WI38 (cell line): Measurements from ENCODE around the gene AHCTF1.
"Not testable (repeated sequence)": the region's sequence is repeated elsewhere in the genome, so short reads cannot be mapped to it uniquely, and the experiment has no call there.

Experiments used
- H3K4me3 ChIP-seq: 2 replicates; pipeline ENCODE4 v1.5.1; 2011; ENCODE audit warnings: low read depth, mild to moderate bottlenecking, control low read depth, low read length
- TF ChIP-seq, protein P1 (sequence below): IDR thresholded peaks from 2 replicates; pipeline ENCODE4 v1.5.1; 2012; ENCODE audit warnings: low read depth, mild to moderate bottlenecking, control low read depth, low read length

Gene AHCTF1

DNA sequence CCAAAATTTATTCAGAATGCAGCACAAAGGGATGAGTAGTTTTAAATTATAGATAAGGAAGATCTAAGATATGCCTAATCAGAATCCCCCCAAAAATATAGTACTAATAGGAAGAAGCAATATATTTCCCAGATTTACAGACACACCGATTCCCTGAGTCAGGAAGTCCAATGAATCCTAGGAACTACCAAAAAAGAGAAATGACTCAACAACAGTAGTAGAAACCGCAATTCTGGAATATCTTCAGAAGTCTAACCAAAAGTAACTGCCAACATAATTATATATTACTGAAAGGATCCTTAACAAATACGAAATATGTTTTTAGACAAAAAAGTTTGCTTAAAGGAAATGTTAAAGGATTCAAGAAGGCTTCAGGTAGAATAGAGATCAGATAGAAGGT, 10.3 kb downstream of the AHCTF1 start:
- TF ChIP-seq, protein P1, sequence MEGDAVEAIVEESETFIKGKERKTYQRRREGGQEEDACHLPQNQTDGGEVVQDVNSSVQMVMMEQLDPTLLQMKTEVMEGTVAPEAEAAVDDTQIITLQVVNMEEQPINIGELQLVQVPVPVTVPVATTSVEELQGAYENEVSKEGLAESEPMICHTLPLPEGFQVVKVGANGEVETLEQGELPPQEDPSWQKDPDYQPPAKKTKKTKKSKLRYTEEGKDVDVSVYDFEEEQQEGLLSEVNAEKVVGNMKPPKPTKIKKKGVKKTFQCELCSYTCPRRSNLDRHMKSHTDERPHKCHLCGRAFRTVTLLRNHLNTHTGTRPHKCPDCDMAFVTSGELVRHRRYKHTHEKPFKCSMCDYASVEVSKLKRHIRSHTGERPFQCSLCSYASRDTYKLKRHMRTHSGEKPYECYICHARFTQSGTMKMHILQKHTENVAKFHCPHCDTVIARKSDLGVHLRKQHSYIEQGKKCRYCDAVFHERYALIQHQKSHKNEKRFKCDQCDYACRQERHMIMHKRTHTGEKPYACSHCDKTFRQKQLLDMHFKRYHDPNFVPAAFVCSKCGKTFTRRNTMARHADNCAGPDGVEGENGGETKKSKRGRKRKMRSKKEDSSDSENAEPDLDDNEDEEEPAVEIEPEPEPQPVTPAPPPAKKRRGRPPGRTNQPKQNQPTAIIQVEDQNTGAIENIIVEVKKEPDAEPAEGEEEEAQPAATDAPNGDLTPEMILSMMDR, result no peak
- no peak overlapping the region for H3K4me3 ChIP-seq

DNA sequence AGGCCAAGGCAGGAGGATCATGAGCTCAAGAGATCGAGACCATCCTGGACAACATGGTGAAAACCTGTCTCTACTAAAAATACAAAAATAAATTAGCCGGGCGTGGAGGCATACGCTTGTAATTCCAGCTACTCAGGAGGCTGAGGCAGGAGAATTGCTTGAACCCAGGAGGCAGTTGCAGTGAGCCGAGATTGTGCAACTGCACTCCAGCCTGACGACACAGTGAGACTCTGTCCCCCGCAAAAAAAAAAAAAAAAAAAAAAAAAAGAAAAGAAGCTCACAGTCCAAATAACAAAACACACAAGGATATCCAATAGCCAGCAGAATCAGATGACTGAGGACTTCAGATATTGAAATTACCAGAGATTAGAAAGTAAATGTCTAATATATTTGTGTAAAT, 11.8 kb downstream of the AHCTF1 start:
- TF ChIP-seq, protein P1, result no peak
- no peak overlapping the region for H3K4me3 ChIP-seq

DNA sequence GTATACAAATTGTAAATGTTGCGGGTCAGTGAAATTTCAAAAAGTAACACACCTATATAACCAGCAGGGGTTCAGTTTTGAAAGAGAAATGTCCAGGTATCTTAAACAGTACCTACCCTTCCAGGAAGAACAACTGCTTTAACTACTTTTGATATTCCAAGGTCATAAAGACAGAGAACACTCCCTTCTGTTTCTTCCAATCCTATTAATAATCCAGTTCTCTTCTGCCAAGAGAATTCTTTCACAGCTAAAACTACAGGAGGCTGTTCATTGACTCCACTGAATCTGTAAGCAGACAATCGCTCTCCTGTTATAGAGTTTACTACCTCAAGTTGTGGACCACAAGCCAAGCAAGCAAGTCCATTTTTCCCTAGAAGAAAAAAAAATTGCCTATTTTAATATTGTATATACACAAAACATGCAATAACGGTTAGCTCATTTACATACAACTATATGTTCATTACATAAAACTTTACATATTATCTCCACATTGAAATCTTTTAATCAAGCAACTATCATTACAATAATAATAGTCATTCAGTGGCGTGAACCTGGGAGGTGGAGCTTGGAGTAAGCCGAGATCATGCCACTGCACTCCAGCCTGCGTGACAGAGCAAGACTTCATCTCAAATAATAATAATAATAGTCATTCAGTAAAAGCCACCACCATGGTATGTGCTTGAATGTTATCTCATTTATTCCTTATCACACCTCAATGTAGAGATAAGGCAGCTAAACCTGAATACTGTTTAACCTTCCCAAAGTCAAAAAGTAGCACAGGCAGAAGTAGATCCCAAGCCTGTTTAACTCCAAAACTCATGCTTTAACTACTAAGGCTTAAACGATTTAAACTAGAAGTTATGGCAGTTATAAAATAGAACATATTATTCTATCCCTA, 15.5 kb downstream of the AHCTF1 start:
- H3K4me3 ChIP-seq, result not testable (repeated sequence)

DNA sequence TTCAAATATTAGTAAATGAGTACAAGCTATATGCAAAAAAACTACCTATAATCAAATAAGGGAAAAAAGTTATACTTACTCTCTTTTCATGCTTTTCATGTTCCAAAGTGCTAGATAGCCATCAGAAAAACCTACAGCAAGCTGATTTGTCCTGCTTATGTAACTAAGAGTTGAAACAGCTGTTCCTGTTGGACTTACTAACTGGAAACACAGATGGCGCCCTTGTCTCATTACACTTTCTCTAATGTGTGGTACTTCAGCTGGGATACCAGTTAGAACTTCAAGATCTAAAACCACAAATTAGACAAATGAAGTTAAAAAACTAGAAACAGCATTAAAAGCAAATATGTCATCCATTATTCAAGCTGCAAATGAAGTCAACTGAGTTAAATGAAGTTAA, 24.3 kb downstream of the AHCTF1 start:
- H3K4me3 ChIP-seq, result no peak overlapping the region
- TF ChIP-seq, protein P1, result no peak

DNA sequence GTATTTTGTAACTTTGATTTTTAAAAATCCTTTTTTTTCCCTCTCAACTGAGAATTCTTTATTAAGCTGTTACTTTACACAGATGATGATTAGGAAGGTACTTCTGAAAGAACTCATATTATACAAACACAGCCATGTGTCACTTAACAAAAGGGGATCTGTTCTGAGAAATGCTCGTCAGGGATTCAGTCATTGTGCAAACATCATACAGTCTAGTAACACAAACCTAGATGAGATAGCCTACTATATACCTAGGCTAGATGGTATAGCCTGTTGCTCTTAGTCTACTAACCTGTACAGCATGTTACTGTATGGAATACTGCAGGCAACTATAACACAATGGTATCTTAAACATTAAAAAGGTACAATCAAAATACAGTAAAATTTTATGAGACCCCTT, 24.9 kb downstream of the AHCTF1 start:
- TF ChIP-seq, protein P1, result no peak
- H3K4me3 ChIP-seq, result no peak overlapping the region

DNA sequence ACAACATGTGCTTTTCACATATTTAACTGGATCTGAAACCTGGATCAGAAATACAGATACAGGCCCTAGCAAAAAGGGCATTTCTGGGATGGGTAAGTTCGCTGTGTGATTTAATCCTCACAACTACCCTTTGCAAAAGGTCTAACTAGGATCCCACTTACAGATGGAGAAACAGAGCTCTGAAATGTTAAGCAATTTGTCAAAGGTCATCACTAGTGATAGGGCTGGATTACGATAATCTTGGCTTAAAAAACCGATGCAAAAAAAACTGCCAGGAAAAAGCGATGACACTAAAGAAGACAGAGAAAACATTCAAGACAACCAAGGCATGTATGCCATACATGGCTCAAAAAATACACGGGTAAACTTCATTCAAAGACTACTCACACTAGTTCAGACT, 29.9 kb downstream of the AHCTF1 start:
- no peak overlapping the region for H3K4me3 ChIP-seq
- TF ChIP-seq, protein P1, result no peak

DNA sequence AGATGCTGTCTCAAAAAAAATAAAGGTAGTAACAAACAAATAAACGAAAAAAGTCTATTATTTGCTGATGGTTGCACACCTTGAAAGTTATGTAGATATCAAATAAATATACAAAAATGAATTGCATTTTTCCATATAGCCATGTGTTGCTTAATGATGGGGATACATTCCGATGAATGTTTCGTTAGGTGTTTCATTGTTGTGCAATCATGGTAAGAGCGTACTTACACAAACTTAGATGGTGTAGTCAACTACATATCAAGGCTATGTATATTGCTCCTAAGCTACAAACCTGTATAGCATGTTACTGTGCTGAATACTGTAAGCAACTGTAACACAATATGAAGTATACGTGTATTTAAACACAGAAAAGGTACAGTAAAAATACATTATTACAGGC, 34.4 kb downstream of the AHCTF1 start:
- TF ChIP-seq, protein P1, result no peak
- H3K4me3 ChIP-seq, result no peak overlapping the region
